ENCODE results near the gene RHOBTB1.

The RHOBTB1 gene

DNA sequence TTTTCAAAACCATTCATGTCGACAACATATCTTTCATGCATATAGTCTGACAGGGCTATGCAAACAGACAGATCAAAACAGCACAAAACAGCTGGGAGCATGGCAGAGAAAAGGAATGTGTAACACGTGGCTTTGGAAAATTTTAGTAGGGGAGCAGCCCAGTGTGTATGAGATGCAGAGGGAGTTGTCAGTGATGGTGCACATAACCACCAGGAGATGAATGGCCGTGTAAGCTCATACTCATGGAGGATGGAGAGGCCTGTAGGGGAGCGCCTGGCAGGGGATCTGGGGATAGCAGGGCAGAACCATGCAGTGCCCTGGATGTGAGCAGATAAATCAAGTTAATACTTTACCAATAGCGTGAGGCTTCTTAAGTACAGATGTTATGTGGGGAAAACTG lies 45.7 kb downstream of the RHOBTB1 start:
- H3K4me1 ChIP-seq (ENCODE audit: insufficient read depth, low read length, poor library complexity, severe bottlenecking): no peaks in the 10 kb centered on the region
- no peaks in the 10 kb centered on the region for H3K27me3 ChIP-seq (ENCODE audit: insufficient read depth, low read length, poor library complexity, severe bottlenecking)
- H2AFZ ChIP-seq (ENCODE audit: low read length): no peak overlapping the region
- no peak overlapping the region for H3K9ac ChIP-seq (ENCODE audit: low read depth, low read length, poor library complexity, severe bottlenecking)
- H4K20me1 ChIP-seq (ENCODE audit: insufficient read depth, low read length, poor library complexity, severe bottlenecking): no peaks in the 10 kb centered on the region
- H3K4me3 ChIP-seq (ENCODE audit: low read length, poor library complexity, severe bottlenecking): no peak overlapping the region
- no peak overlapping the region for H3K4me2 ChIP-seq (ENCODE audit: low read depth, low read length, poor library complexity, severe bottlenecking)
- no peaks in the 10 kb centered on the region for H3K9me3 ChIP-seq (ENCODE audit: insufficient read depth, low read depth, low read length)
- H3K9me2 ChIP-seq (replicated peaks; ENCODE audit: low read depth, low read length): no peaks in the 10 kb centered on the region
- no peaks in the 10 kb centered on the region for H3K79me2 ChIP-seq (ENCODE audit: insufficient read depth, low read length)
- no peak for TF ChIP-seq CTCF (conservative IDR thresholded peaks at IDR 0.05; ENCODE audit: low read length)
- TF ChIP-seq EZH2phosphoT487 (IDR thresholded peaks at IDR 0.05; ENCODE audit: borderline replicate concordance): no peak
- H3K36me3 ChIP-seq (ENCODE audit: insufficient read depth, low read length): no peaks in the 10 kb centered on the region
- H3F3A ChIP-seq (ENCODE audit: low read depth): no peaks in the 10 kb centered on the region

DNA sequence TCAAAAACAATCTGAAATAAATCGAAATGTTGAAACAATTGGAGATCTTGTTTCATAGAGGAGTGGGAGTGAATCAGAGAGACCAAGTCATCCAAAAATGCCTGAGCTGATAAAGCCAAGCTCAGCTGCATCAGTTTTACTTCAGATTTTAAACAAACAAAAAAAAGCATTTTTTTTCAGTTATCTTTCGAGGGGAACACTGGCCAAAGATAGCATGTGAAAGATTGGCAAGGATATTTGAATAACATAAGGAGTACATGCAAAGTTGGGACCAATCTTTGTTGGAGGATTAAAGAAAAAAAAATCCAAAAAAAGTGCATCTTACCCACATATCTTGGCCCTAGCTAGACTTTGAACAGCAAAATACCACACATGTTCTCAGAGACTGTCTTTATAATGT lies 47.2 kb downstream of the RHOBTB1 start:
- Histone ChIP-seq H3K36me3 (ENCODE audit: insufficient read depth, low read length) (no peaks in the 10 kb centered on the region), H3K4me1 (ENCODE audit: insufficient read depth, low read length, poor library complexity, severe bottlenecking) (no peaks in the 10 kb centered on the region), H2AFZ (ENCODE audit: low read length) (no peak overlapping the region), H3K79me2 (ENCODE audit: insufficient read depth, low read length) (no peaks in the 10 kb centered on the region), H3K9ac (ENCODE audit: low read depth, low read length, poor library complexity, severe bottlenecking) (no peak overlapping the region), H3K4me2 (ENCODE audit: low read depth, low read length, poor library complexity, severe bottlenecking) (no peak overlapping the region), H3K9me3 (ENCODE audit: insufficient read depth, low read depth, low read length) (no peaks in the 10 kb centered on the region), H3K4me3 (ENCODE audit: low read length, poor library complexity, severe bottlenecking) (no peak overlapping the region), H4K20me1 (ENCODE audit: insufficient read depth, low read length, poor library complexity, severe bottlenecking) (no peaks in the 10 kb centered on the region), H3K9me2 (replicated peaks; ENCODE audit: low read depth, low read length) (no peaks in the 10 kb centered on the region), H3K27me3 (ENCODE audit: insufficient read depth, low read length, poor library complexity, severe bottlenecking) (no peaks in the 10 kb centered on the region), H3F3A (ENCODE audit: low read depth) (no peaks in the 10 kb centered on the region)
- TF ChIP-seq EZH2phosphoT487 (IDR thresholded peaks at IDR 0.05; ENCODE audit: borderline replicate concordance) (no peak), CTCF (conservative IDR thresholded peaks at IDR 0.05; ENCODE audit: low read length) (no peak)

- Histone ChIP-seq H3K4me3 (ENCODE audit: low read length, poor library complexity, severe bottlenecking) (no peak overlapping the region), H3K27me3 (ENCODE audit: insufficient read depth, low read length, poor library complexity, severe bottlenecking) (no peaks in the 10 kb centered on the region), H3K4me2 (ENCODE audit: low read depth, low read length, poor library complexity, severe bottlenecking) (no peak overlapping the region), H3K79me2 (ENCODE audit: insufficient read depth, low read length) (no peaks in the 10 kb centered on the region), H3K36me3 (ENCODE audit: insufficient read depth, low read length) (no peaks in the 10 kb centered on the region), H3K9me3 (ENCODE audit: insufficient read depth, low read depth, low read length) (no peaks in the 10 kb centered on the region), H2AFZ (ENCODE audit: low read length) (no peak overlapping the region), H3K9me2 (replicated peaks; ENCODE audit: low read depth, low read length) (no peaks in the 10 kb centered on the region), H3F3A (ENCODE audit: low read depth) (no peaks in the 10 kb centered on the region), H3K4me1 (ENCODE audit: insufficient read depth, low read length, poor library complexity, severe bottlenecking) (no peaks in the 10 kb centered on the region), H4K20me1 (ENCODE audit: insufficient read depth, low read length, poor library complexity, severe bottlenecking) (no peaks in the 10 kb centered on the region), H3K9ac (ENCODE audit: low read depth, low read length, poor library complexity, severe bottlenecking) (no peak overlapping the region)
- TF ChIP-seq EZH2phosphoT487 (IDR thresholded peaks at IDR 0.05; ENCODE audit: borderline replicate concordance) (no peak), CTCF (conservative IDR thresholded peaks at IDR 0.05; ENCODE audit: low read length) (no peak)
These were observed 48.0 kb downstream of the RHOBTB1 start for GRCh38 chr10:60896033-60896432.

Measured in Loucy (cell line).